ENCODE data around the gene ASB7. TPM values are rescaled to one million over a fixed set of nuclear protein-coding genes. Genes with fewer than 3 reads are reported as not detected.

The ASB7 gene
- total RNA-seq, 3 donors from 2014 or later (not counting 1 experiment from before 2014, with no cell fraction given): 16.1 to 23.1 (median 20.5) TPM

- 90% methylated on average over 11 of the region's 11 CpGs for WGBS (ENCODE audit: insufficient coverage)
- no peaks in the 10 kb centered on the region for H3K36me3 Mint-ChIP-seq
- peaks cover 0 to 30% of the 10 kb centered on the region in 2 donors for H3K27me3 Mint-ChIP-seq (ENCODE audit: low read depth in 2 of 2)
Measured at GRCh38 chr15:100689131-100689899, 86.9 kb downstream of the ASB7 start.

GRCh38 chr15:100690032-100690794 lies 87.8 kb downstream of the ASB7 start:
- TF ChIP-seq, protein P1, sequence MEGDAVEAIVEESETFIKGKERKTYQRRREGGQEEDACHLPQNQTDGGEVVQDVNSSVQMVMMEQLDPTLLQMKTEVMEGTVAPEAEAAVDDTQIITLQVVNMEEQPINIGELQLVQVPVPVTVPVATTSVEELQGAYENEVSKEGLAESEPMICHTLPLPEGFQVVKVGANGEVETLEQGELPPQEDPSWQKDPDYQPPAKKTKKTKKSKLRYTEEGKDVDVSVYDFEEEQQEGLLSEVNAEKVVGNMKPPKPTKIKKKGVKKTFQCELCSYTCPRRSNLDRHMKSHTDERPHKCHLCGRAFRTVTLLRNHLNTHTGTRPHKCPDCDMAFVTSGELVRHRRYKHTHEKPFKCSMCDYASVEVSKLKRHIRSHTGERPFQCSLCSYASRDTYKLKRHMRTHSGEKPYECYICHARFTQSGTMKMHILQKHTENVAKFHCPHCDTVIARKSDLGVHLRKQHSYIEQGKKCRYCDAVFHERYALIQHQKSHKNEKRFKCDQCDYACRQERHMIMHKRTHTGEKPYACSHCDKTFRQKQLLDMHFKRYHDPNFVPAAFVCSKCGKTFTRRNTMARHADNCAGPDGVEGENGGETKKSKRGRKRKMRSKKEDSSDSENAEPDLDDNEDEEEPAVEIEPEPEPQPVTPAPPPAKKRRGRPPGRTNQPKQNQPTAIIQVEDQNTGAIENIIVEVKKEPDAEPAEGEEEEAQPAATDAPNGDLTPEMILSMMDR (IDR thresholded peaks at IDR 0.05): no peak
- Histone ChIP-seq H3K36me3 (ENCODE audit: control insufficient read depth, insufficient read depth, low read length) (no peaks in the 10 kb centered on the region), H3K4me1 (ENCODE audit: control insufficient read depth, insufficient read depth, low read length) (no peaks in the 10 kb centered on the region), H3K27ac (ENCODE audit: low read length) (no peak overlapping the region), H3K9me3 (ENCODE audit: control insufficient read depth, insufficient read depth, low read length) (no peaks in the 10 kb centered on the region), H3K4me3 (ENCODE audit: low read length) (no peak overlapping the region), H3K27me3 (ENCODE audit: control insufficient read depth, insufficient read depth, low read length) (no peaks in the 10 kb centered on the region)
- Mint-ChIP-seq H3K9me3 (no peaks in the 10 kb centered on the region), H3K4me3 (no peak overlapping the region), H3K27me3 (ENCODE audit: low read depth in 2 of 2) (peaks cover under 1 to 31% of the 10 kb centered on the region in 2 donors), H3K27ac (no peak overlapping the region), H3K4me1 (no peaks in the 10 kb centered on the region), H3K36me3 (no peaks in the 10 kb centered on the region)
- WGBS (ENCODE audit: insufficient coverage): 86% methylated on average over 16 of the region's 18 CpGs
- ATAC-seq (no peak), DNase-seq (no peak)
- intact Hi-C loops (cut with micrococcal nuclease): no loop called here

More at GRCh38 chr15:100689131-100689899, 86.9 kb downstream of the ASB7 start:
- no peaks in the 10 kb centered on the region for H3K27me3 ChIP-seq (ENCODE audit: control insufficient read depth, insufficient read depth, low read length)
- H3K4me3 ChIP-seq (ENCODE audit: low read length): no peak overlapping the region
- H3K9me3 Mint-ChIP-seq: no peaks in the 10 kb centered on the region
- no peaks in the 10 kb centered on the region for H3K9me3 ChIP-seq (ENCODE audit: control insufficient read depth, insufficient read depth, low read length)
- TF ChIP-seq, protein P1 (IDR thresholded peaks at IDR 0.05): no peak
- no peaks in the 10 kb centered on the region for H3K4me1 Mint-ChIP-seq
- H3K4me3 Mint-ChIP-seq: no peak overlapping the region
- intact Hi-C loops (cut with micrococcal nuclease): no loop called here
- ATAC-seq (no peak), DNase-seq (no peak)
- H3K4me1 ChIP-seq (ENCODE audit: control insufficient read depth, insufficient read depth, low read length): no peaks in the 10 kb centered on the region
- no peaks in the 10 kb centered on the region for H3K36me3 ChIP-seq (ENCODE audit: control insufficient read depth, insufficient read depth, low read length)
- no peak overlapping the region for H3K27ac ChIP-seq (ENCODE audit: low read length)
- H3K27ac Mint-ChIP-seq: no peak overlapping the region

DNA sequence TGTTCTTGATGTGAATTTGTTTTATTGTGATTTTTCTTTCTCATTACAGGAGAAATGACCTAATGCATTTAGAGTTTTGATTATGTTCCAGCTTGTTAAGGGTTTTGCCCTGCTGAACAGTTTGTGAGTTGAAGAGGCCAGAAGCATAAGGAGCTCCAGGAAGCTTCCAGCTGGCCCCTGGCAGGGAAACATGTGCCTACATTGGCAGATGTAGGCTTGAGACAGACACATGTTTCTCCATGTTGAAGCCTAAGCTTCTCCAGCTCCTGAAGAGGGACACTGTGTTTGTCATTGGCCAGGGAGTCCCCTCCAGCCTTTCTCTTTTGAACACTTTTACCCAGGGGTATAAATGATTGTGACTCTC lies 88.4 kb downstream of the ASB7 start:
- Histone ChIP-seq H3K9me3 (ENCODE audit: control insufficient read depth, insufficient read depth, low read length) (no peaks in the 10 kb centered on the region), H3K27me3 (ENCODE audit: control insufficient read depth, insufficient read depth, low read length) (no peaks in the 10 kb centered on the region), H3K36me3 (ENCODE audit: control insufficient read depth, insufficient read depth, low read length) (no peaks in the 10 kb centered on the region), H3K27ac (ENCODE audit: low read length) (no peak overlapping the region), H3K4me1 (ENCODE audit: control insufficient read depth, insufficient read depth, low read length) (no peaks in the 10 kb centered on the region), H3K4me3 (ENCODE audit: low read length) (no peak overlapping the region)
- Mint-ChIP-seq H3K27ac (no peak overlapping the region), H3K27me3 (ENCODE audit: low read depth in 2 of 2) (peaks cover 3 to 36% of the 10 kb centered on the region in 2 donors), H3K36me3 (no peaks in the 10 kb centered on the region), H3K9me3 (no peaks in the 10 kb centered on the region), H3K4me3 (no peak overlapping the region), H3K4me1 (no peaks in the 10 kb centered on the region)
- TF ChIP-seq, protein P1 (IDR thresholded peaks at IDR 0.05): no peak
- no peak for ATAC-seq
- intact Hi-C loops (cut with micrococcal nuclease): no loop called here
- no peak for DNase-seq

Measured in natural killer cell (primary cell).